ENCODE measurements around the gene OR4D2.

DNA sequence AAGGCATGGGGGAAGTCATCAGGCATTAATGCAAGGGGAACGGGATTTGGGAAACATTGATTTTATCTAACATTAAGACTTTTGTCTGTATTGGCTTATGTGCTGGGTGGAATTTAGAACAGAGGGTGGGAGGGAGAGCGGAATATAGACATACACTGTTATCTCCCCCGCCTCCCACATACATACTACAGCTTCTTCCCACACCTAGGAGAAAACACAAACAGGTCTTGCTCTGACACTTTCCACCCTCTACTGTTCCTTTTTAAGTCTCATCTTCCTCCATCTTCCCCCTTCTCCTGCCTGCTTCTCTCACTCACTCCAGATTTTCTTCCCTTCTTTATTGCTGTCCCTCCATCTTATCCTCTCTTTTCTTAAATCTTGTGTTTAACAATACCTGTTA lies 18.2 kb upstream of the OR4D2 start:
- TF ChIP-seq, protein P1, sequence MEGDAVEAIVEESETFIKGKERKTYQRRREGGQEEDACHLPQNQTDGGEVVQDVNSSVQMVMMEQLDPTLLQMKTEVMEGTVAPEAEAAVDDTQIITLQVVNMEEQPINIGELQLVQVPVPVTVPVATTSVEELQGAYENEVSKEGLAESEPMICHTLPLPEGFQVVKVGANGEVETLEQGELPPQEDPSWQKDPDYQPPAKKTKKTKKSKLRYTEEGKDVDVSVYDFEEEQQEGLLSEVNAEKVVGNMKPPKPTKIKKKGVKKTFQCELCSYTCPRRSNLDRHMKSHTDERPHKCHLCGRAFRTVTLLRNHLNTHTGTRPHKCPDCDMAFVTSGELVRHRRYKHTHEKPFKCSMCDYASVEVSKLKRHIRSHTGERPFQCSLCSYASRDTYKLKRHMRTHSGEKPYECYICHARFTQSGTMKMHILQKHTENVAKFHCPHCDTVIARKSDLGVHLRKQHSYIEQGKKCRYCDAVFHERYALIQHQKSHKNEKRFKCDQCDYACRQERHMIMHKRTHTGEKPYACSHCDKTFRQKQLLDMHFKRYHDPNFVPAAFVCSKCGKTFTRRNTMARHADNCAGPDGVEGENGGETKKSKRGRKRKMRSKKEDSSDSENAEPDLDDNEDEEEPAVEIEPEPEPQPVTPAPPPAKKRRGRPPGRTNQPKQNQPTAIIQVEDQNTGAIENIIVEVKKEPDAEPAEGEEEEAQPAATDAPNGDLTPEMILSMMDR (IDR thresholded peaks at IDR 0.05; ENCODE audit: poor library complexity, severe bottlenecking) = no peak
- no peak for TF ChIP-seq POLR2AphosphoS5 (IDR thresholded peaks at IDR 0.05)
- no peak for TF ChIP-seq EP300 (conservative IDR thresholded peaks at IDR 0.05; ENCODE audit: poor library complexity, severe bottlenecking)
- TF ChIP-seq RAD21 (conservative IDR thresholded peaks at IDR 0.05) = no peak
- TF ChIP-seq MXI1 (conservative IDR thresholded peaks at IDR 0.05; ENCODE audit: poor library complexity, severe bottlenecking) = no peak
- TF ChIP-seq, protein P2, sequence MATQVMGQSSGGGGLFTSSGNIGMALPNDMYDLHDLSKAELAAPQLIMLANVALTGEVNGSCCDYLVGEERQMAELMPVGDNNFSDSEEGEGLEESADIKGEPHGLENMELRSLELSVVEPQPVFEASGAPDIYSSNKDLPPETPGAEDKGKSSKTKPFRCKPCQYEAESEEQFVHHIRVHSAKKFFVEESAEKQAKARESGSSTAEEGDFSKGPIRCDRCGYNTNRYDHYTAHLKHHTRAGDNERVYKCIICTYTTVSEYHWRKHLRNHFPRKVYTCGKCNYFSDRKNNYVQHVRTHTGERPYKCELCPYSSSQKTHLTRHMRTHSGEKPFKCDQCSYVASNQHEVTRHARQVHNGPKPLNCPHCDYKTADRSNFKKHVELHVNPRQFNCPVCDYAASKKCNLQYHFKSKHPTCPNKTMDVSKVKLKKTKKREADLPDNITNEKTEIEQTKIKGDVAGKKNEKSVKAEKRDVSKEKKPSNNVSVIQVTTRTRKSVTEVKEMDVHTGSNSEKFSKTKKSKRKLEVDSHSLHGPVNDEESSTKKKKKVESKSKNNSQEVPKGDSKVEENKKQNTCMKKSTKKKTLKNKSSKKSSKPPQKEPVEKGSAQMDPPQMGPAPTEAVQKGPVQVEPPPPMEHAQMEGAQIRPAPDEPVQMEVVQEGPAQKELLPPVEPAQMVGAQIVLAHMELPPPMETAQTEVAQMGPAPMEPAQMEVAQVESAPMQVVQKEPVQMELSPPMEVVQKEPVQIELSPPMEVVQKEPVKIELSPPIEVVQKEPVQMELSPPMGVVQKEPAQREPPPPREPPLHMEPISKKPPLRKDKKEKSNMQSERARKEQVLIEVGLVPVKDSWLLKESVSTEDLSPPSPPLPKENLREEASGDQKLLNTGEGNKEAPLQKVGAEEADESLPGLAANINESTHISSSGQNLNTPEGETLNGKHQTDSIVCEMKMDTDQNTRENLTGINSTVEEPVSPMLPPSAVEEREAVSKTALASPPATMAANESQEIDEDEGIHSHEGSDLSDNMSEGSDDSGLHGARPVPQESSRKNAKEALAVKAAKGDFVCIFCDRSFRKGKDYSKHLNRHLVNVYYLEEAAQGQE (IDR thresholded peaks at IDR 0.05; ENCODE audit: borderline replicate concordance) = no peak
- no peak for TF ChIP-seq EZH2 (IDR thresholded peaks at IDR 0.05; ENCODE audit: borderline replicate concordance, insufficient read depth, low read length, poor library complexity, severe bottlenecking)
- no peak for TF ChIP-seq TAF1 (IDR thresholded peaks at IDR 0.05; ENCODE audit: low read depth)

Data from neural cell (in vitro differentiated cells).